Activated CD8-positive, alpha-beta T cell treated with anti-CD3 and anti-CD28 coated beads, Interleukin-2, amount 10 ng/mL, durations not matched to agents 7 days and 5 days (primary cell): ENCODE data around the gene IPO4. TPM values are rescaled to one million over a fixed set of nuclear protein-coding genes. Genes with fewer than 3 reads are reported as not detected.
A peak's percentile ranks its signal among the peaks of the same experiment; 100 is the strongest.

Experiments
- ATAC-seq: fragments of 150-1000 bp; cut with Tn5 transposase; one replicate; pipeline ENCODE4 v1.10.0; 2021; ENCODE audit warnings: moderate library complexity
- CTCF ChIA-PET: fragments of 350-600 bp; sonication (Branson Sonifier 250); formaldehyde crosslinking; loops from one replicate; lab custom pipeline; 2021; ENCODE audit warnings: antibody characterized with exemption; lab: Charles Lee
- POLR2A ChIA-PET: fragments of 350-600 bp; sonication (Branson Sonifier 250); formaldehyde crosslinking; loops from one replicate; lab custom pipeline; 2021; ENCODE audit warnings: antibody characterized with exemption; lab: Charles Lee
- DNase-seq: peaks from one replicate; pipeline ENCODE4 v3.0.0-alpha.2; 2020
- H3K27ac Mint-ChIP-seq: one replicate; pipeline ENCODE4 v1.8.0; 2021; ENCODE audit warnings: mild to moderate bottlenecking, mixed read lengths
- H3K27me3 Mint-ChIP-seq: one replicate; pipeline ENCODE4 v1.8.0; 2021; ENCODE audit warnings: low read depth, mixed read lengths
- H3K36me3 Mint-ChIP-seq: one replicate; pipeline ENCODE4 v1.8.0; 2021; ENCODE audit warnings: low read depth, mixed read lengths
- H3K4me1 Mint-ChIP-seq: one replicate; pipeline ENCODE4 v1.8.0; 2021; ENCODE audit warnings: low read depth, mixed read lengths
- H3K4me3 Mint-ChIP-seq: one replicate; pipeline ENCODE4 v1.8.0; 2021; ENCODE audit warnings: mild to moderate bottlenecking, mixed read lengths
- H3K9me3 Mint-ChIP-seq: one replicate; pipeline ENCODE4 v1.8.0; 2022; ENCODE audit warnings: mixed read lengths; ENCODE audit not compliant: insufficient read depth
- total RNA-seq, 2 experiments: library from RNA; stranded (reverse); gene quantifications; one replicate each; pipeline ENCODE4 v1.2.3, GENCODE V29; 2021

The IPO4 gene
- total RNA-seq, 2 experiments from 2014 or later: 56.3 to 60.1 TPM

DNA sequence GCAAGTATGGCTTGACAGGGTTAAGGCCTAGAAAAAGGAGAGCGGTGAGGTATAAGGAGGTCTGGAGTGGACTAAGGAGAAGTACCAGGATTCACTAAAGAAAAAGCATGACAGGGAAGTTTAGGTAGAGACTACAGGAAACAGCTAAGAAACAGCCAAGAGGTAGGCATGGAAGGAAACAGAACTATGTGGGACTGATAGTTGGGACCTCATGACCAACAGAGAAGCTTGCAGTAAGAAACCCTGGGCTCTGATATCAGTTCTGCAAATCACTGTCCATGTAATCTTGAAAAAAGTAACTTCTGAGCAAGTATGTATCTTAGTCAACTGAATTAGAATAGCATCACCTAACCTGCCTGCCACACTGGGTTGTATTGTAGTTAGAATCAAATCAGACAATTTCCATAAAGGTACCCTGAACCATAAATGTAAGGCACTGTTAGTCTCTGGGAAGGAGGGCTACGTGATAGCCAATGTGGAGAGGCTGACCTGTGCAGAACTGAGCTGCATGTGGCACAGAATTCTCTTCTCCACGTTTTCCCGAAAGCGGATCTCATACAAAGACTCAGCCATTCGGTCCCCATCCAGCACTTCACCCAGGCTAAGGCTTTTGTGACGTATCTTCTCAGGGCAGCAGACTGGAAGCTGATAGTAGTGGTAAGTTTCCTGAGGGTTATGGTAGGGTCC is 5.7 kb upstream of the IPO4 start:
- Mint-ChIP-seq H3K36me3 (peaks cover 56% of the 10 kb centered on the region), H3K4me3 (peak overlapping the region; percentile 88), H3K4me1 (peaks cover 61% of the 10 kb centered on the region), H3K27me3 (no peaks in the 10 kb centered on the region), H3K27ac (peak overlapping the region; percentile 96), H3K9me3 (no peaks in the 10 kb centered on the region)
- POLR2A ChIA-PET: interaction anchor here (0.6 to 4.3 kb wide), 14 partner anchors 9 to 236 kb away, joined by 3 to 87 read pairs (median 12); partner anchors contain the start of genes CHMP4A, DCAF11, EMC9 and IRF9
- ATAC-seq (no peak), DNase-seq (no peak)
- CTCF ChIA-PET: interaction anchor here (0.8 to 3.6 kb wide), 9 partner anchors 19 to 139 kb away, joined by 3 to 24 read pairs (median 4); partner anchors contain the start of genes CHMP4A, CIDEB, EMC9 and IRF9

DNA sequence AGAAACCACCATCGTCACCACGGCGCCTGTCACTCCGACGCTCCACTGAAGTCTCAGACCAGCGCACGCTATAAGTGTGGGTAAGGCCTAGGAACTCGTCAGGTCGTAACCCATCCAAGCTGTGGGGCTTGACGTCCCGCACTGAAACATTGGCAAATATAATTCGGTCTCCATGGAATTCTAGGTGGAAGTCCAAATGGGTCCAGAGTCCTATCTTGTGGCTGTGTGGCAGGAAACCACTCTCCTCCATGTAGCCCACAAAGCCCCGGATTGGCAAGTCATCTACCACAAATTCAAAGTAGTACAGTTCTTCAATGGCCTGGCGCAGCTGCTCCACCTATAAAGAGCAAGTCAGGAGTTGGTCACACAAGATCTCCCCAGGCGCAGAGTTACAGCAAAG is 4.3 kb upstream of the IPO4 start:
- no peak for ATAC-seq
- Mint-ChIP-seq H3K36me3 (peaks cover 51% of the 10 kb centered on the region), H3K4me1 (peaks cover 63% of the 10 kb centered on the region), H3K4me3 (peak overlapping the region; percentile 15), H3K9me3 (no peaks in the 10 kb centered on the region), H3K27me3 (no peaks in the 10 kb centered on the region), H3K27ac (peak overlapping the region; percentile 20)
- DNase-seq: no peak
- ChIA-PET CTCF (no interaction called here), POLR2A (interaction anchor here (4.3 kb wide), 1 partner anchor 20 kb away, joined by 87 read pairs; the partner anchor contains the start of genes CHMP4A and MDP1)

DNA sequence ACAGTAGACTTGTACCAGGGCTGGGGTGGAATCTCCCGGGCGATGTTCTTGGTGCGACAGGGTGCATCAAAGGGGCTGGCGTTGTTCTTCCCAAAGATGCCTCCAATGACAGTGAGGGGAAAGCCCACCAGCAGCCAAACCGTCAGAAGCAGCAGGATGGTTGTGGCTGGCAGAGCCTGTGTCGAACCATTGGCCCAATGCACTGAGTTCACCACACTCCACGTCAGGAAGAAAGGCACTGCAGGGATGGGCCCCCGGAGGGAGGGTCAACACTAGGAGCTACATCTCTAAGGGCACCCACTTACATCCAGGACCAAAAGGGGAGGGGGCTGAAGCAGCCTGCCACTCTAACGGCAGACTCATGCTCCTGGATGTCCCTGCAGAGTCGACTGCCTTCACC is 1.8 kb upstream of the IPO4 start:
- ATAC-seq (no peak), DNase-seq (no peak)
- H3K4me3 Mint-ChIP-seq: no peak overlapping the region
- ChIA-PET CTCF (interaction anchor here (1.7 kb wide), 1 partner anchor 52 kb away, joined by 3 read pairs; the partner anchor contains the start of gene TINF2), POLR2A (interaction anchor here (1.3 kb wide), 1 partner anchor 25 kb away, joined by 4 read pairs; the partner anchor contains the start of gene MDP1)
- H3K27ac Mint-ChIP-seq: no peak overlapping the region
- peaks cover 47% of the 10 kb centered on the region for H3K36me3 Mint-ChIP-seq
- peaks cover 63% of the 10 kb centered on the region for H3K4me1 Mint-ChIP-seq
- no peaks in the 10 kb centered on the region for H3K27me3 Mint-ChIP-seq
- H3K9me3 Mint-ChIP-seq: no peaks in the 10 kb centered on the region

DNA sequence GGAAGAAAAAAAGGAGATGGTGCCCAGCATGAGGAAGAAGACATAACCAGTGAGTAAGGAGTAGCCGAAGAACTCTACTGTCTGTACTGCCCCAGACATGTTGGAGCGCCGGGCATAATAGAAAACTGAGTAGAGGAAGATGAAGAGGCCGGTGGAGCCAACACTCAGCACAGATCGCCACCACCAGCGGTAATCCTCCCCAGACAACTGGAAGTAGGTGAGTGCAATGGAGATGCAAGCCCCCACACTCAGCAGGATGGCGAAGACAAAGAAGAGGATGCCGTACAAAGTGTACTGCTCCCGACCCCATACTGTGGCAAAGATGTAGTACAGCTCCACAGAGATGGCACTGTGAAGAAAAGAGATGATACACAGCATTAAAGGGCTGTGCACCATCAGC is 844 bp upstream of the IPO4 start:
- H3K4me3 Mint-ChIP-seq: no peak overlapping the region

DNA sequence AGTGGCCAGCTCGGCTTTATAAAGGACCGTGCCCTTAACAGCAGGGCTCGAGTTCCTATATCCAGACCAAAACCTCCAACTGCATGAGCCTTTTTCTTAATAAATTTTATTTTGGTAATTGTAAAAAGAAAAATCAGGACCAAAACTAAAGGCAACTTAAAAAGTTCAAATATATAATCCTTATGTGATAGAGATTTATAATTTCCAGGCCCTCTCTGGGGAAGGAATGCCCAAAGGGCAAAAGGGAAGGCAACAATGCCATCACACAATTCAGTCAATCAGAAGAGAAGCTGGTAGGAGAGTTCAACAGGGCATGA is 401 bp upstream of the IPO4 start:
- Mint-ChIP-seq H3K27me3 (no peaks in the 10 kb centered on the region), H3K4me3 (peak overlapping the region; percentile 92), H3K4me1 (peaks cover 52% of the 10 kb centered on the region), H3K27ac (peak overlapping the region; percentile 87), H3K36me3 (peaks cover 43% of the 10 kb centered on the region), H3K9me3 (no peaks in the 10 kb centered on the region)
- DNase-seq (no peak), ATAC-seq (no peak)
- ChIA-PET CTCF (interaction anchor here (0.6 to 2.2 kb wide), 9 partner anchors 25 to 243 kb away, joined by 3 to 16 read pairs (median 4); partner anchors contain the start of genes CHMP4A, CIDEB, IRF9 and MDP1), POLR2A (interaction anchor here (0.6 to 4.9 kb wide), 14 partner anchors 9 to 109 kb away, joined by 3 to 85 read pairs (median 6); partner anchors contain the start of genes CHMP4A, IRF9, MDP1 and PCK2)

More for the DNA sequence above, 844 bp upstream of the IPO4 start:
- Mint-ChIP-seq H3K27me3 (no peaks in the 10 kb centered on the region), H3K9me3 (no peaks in the 10 kb centered on the region), H3K36me3 (peaks cover 46% of the 10 kb centered on the region), H3K4me1 (peaks cover 56% of the 10 kb centered on the region), H3K27ac (peak overlapping the region; percentile 61)
- POLR2A ChIA-PET: interaction anchor here (0.6 to 4.9 kb wide), 12 partner anchors 10 to 110 kb away, joined by 3 to 85 read pairs (median 4); partner anchors contain the start of genes CHMP4A, IRF9, MDP1 and PSME1
- ATAC-seq (no peak), DNase-seq (no peak)
- CTCF ChIA-PET: interaction anchor here (0.6 to 2.2 kb wide), 8 partner anchors 24 to 242 kb away, joined by 3 to 16 read pairs (median 4); partner anchors contain the start of genes CHMP4A, CIDEB, IRF9 and MDP1

DNA sequence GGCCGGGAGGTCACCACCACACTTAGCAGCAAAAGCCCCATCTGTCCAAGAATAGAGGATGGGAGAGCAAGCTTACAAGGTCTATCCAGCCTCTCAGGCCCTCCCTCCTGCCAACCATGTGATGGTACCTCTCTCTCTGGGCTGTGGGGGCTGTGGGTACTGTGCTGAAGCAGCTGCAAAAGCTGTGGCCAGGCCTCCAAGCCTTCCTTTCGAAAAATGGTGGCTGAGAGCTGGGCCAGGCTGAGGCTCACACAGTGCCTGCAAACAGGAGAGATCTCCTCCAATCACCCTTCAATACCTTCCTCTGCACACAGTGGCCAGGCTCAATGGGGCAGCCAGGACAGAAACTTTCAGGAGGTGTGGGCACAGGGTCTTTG is 1.1 kb downstream of the IPO4 start:
- Mint-ChIP-seq H3K4me3 (peak overlapping the region; percentile 92), H3K4me1 (peaks cover 42% of the 10 kb centered on the region), H3K9me3 (no peaks in the 10 kb centered on the region), H3K27ac (peak overlapping the region; percentile 87), H3K27me3 (no peaks in the 10 kb centered on the region), H3K36me3 (peaks cover 43% of the 10 kb centered on the region)
- POLR2A ChIA-PET: interaction anchor here (0.9 to 4.9 kb wide), 8 partner anchors 8 to 52 kb away, joined by 3 to 85 read pairs (median 14); partner anchors contain the start of genes CHMP4A, IRF9, MDP1 and PSME1
- DNase-seq (no peak), ATAC-seq (no peak)
- CTCF ChIA-PET: interaction anchor here (0.9 to 2.8 kb wide), 6 partner anchors 9 to 130 kb away, joined by 3 to 9 read pairs (median 3); partner anchors contain the start of genes IRF9 and TINF2

DNA sequence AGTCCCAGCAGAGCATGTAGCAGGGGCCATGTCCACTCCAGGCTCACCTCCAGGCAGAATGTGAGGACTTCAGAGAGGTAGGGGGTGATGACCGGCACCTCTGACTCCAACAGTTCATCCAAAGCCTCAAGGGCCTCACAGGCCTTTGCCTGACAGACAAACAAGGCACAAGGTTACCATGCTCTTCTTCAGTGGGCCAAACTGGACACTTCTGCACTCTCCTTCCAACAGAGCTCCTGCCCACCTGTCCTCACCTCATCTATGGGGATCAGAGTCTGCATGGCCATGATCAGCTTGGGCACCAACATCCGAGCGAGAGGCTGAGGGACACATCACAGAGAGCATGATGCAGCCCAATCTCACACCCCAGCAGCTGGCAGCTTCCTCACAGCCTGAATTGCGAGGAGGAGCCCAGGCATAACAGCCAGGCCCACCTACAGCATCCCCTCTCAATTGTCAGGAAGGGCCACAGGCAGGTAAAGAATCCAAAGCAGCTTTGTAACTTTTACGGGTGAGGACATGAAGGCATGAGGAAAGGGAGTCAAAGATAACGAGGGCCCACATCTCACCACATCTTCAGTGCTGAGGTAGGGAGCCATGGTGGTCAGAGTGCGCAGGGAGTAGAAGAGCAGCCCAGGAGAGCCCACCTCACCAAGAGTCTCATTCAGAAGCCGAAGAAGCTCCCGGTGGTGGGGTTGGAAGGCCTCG is 1.6 kb downstream of the IPO4 start:
- Mint-ChIP-seq H3K9me3 (no peaks in the 10 kb centered on the region), H3K27me3 (no peaks in the 10 kb centered on the region), H3K4me1 (peaks cover 37% of the 10 kb centered on the region), H3K27ac (peak overlapping the region; percentile 68), H3K4me3 (peak overlapping the region; percentile 92), H3K36me3 (peaks cover 41% of the 10 kb centered on the region)
- POLR2A ChIA-PET: interaction anchor here (0.9 to 4.9 kb wide), 7 partner anchors 8 to 40 kb away, joined by 3 to 85 read pairs (median 14); partner anchors contain the start of genes CHMP4A, IRF9, MDP1 and PSME2
- CTCF ChIA-PET: interaction anchor here (0.9 to 2.8 kb wide), 5 partner anchors 11 to 130 kb away, joined by 3 to 9 read pairs (median 3); partner anchors contain the start of genes IRF9 and MDP1
- DNase-seq: no peak
- ATAC-seq: no peak

DNA sequence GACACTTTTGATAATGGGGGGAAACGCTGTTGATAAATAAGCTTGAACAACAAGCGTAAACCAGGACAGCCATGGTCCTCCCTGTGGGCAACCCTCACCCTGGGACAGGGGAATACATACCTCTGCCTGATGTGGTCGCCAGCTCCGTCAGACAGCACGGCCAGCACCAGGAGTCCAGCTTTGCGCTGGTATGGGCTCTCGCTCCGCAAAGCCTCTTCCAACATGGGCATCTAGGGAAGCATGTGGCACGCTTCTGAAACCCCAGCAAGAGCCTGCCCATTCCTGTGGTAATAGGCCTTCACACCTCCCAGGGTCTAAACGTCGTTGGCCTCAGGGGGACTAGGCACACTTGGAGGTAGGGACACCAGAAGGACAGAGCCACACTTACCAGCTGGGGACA is 2.9 kb downstream of the IPO4 start:
- Mint-ChIP-seq H3K9me3 (no peaks in the 10 kb centered on the region), H3K27ac (no peak overlapping the region), H3K27me3 (no peaks in the 10 kb centered on the region), H3K36me3 (peaks cover 39% of the 10 kb centered on the region), H3K4me1 (peaks cover 33% of the 10 kb centered on the region), H3K4me3 (no peak overlapping the region)
- DNase-seq (no peak), ATAC-seq (no peak)
- POLR2A ChIA-PET: interaction anchor here (0.6 to 4.9 kb wide), 4 partner anchors 10 to 23 kb away, joined by 3 to 85 read pairs (median 20); partner anchors contain the start of genes IRF9, REC8 and TM9SF1
- CTCF ChIA-PET: interaction anchor here (0.7 to 2.8 kb wide), 2 partner anchors 23 to 25 kb away, joined by 3 to 9 read pairs; partner anchors contain the start of gene IRF9

DNA sequence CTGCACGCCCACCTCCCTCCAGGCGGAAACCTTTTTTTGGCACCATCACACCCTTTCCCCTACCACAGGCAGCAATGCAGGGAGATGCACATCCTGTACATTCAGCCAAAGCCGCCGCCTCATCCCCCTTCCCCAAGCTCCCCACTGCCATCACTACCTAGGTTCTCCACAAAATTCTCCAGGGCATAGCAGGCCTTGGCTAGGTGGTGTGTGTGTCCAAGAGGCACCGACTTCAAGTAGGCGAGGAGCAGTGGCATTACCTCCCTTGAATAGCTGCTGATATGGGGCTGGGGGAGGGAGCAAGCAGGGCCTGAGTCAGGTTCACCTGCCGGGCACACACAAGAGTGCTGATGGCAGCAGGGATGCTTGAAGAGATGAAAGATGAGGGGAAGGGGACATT is 3.6 kb downstream of the IPO4 start:
- peaks cover 28% of the 10 kb centered on the region for H3K4me1 Mint-ChIP-seq
- H3K27me3 Mint-ChIP-seq: no peaks in the 10 kb centered on the region
- no peaks in the 10 kb centered on the region for H3K9me3 Mint-ChIP-seq
- POLR2A ChIA-PET: interaction anchor here (3.4 to 4.9 kb wide), 3 partner anchors 10 to 22 kb away, joined by 14 to 85 read pairs (median 25); partner anchors contain the start of genes IRF9, REC8 and TM9SF1
- no peak for ATAC-seq
- H3K27ac Mint-ChIP-seq: peak overlapping the region; percentile 15
- no peak for DNase-seq
- CTCF ChIA-PET: interaction anchor here (0.7 to 2.8 kb wide), 2 partner anchors 23 to 24 kb away, joined by 3 to 9 read pairs; partner anchors contain the start of gene IRF9
- no peak overlapping the region for H3K4me3 Mint-ChIP-seq
- H3K36me3 Mint-ChIP-seq: peaks cover 38% of the 10 kb centered on the region

DNA sequence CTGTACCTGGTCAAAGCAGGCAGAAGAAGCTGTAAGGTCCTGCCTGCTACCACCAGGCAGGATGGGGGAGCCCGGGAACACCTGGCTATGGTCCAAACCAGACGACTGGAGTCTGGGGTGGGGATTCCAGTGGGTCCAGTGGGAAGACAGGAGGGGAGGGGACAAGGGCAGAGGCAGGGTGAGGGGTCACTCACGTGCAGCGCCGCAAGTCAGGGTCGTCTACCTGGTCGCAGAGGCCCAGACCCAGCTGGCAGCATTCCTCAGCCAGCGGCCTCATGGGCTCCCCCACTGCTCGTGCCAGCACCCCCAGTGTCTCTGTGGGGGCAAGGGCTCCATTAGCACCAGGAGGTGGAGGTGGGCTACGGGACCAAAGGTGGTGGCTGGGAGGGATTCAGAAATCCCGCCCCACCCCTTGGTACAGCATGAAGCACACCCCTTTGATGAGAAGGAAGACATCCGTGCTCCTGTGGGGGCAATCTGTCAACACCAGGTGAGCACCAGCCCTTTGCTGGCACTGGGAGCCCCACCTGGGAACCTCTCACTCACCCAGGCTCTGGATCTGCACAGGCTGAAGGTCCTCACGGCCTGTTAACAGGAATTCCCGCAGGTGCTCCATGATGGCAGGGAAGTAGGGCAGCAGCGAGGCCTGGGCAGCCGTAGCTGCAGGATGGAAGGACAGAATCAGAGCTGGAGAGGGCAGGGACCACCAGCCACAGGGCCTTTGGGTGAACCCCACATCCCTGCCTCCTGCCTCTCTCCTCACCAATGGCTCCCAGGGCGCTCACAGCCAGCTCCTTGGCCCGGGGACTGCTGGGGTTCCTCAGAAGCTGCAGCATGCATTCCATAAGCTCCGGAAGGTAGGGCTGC is 4.3 kb downstream of the IPO4 start:
- Mint-ChIP-seq H3K27ac (no peak overlapping the region), H3K27me3 (no peaks in the 10 kb centered on the region), H3K4me1 (peaks cover 24% of the 10 kb centered on the region), H3K9me3 (no peaks in the 10 kb centered on the region), H3K4me3 (no peak overlapping the region), H3K36me3 (peaks cover 40% of the 10 kb centered on the region)
- CTCF ChIA-PET: no interaction called here
- no peak for ATAC-seq
- no peak for DNase-seq
- POLR2A ChIA-PET: interaction anchor here (2.6 to 4.9 kb wide), 3 partner anchors 11 to 23 kb away, joined by 14 to 85 read pairs (median 15); partner anchors contain the start of genes IRF9 and TM9SF1
